Omental fat pad (tissue), 4 donors: ENCODE measurements around the gene OR2B6. TPM values are rescaled to one million over a fixed set of nuclear protein-coding genes. Genes with fewer than 3 reads are reported as not detected.
"Not testable (repeated sequence)": the region's sequence is repeated elsewhere in the genome, so short reads cannot be mapped to it uniquely, and the experiment has no call there.

Source experiments
- ATAC-seq: fragments of 150-250 bp; one replicate; pipeline ENCODE4 v1.9.1; 2016; ENCODE audit warnings: mild to moderate bottlenecking, moderate library complexity; ENCODE audit not compliant: low FRiP score
- DNase-seq: peaks from one replicate; pipeline ENCODE4 v3.0.0-alpha.2; 2019; ENCODE audit warnings: low spot score
- total RNA-seq, 4 donors: library from RNA; depleted of rRNA; stranded (reverse); fragments of >200 nt; gene quantifications; one replicate each; pipeline ENCODE4 v1.1.0, GENCODE V29; 2016
- TF ChIP-seq, protein P1 (sequence below), 3 donors: fragments of 450-650 bp; IDR thresholded peaks; one replicate each; pipeline ENCODE4 v1.5.1; 2016 to 2017; ENCODE audit warnings: antibody characterized with exemption in 3 of 3, mild to moderate bottlenecking in 3 of 3, moderate library complexity in 2 of 3

The OR2B6 gene
- total RNA-seq, 4 donors from 2014 or later = not detected

GRCh38 chr6:27940766-27941165 lies 16.3 kb upstream of the OR2B6 start:
- no peak for ATAC-seq
- TF ChIP-seq, protein P1, sequence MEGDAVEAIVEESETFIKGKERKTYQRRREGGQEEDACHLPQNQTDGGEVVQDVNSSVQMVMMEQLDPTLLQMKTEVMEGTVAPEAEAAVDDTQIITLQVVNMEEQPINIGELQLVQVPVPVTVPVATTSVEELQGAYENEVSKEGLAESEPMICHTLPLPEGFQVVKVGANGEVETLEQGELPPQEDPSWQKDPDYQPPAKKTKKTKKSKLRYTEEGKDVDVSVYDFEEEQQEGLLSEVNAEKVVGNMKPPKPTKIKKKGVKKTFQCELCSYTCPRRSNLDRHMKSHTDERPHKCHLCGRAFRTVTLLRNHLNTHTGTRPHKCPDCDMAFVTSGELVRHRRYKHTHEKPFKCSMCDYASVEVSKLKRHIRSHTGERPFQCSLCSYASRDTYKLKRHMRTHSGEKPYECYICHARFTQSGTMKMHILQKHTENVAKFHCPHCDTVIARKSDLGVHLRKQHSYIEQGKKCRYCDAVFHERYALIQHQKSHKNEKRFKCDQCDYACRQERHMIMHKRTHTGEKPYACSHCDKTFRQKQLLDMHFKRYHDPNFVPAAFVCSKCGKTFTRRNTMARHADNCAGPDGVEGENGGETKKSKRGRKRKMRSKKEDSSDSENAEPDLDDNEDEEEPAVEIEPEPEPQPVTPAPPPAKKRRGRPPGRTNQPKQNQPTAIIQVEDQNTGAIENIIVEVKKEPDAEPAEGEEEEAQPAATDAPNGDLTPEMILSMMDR (IDR thresholded peaks at IDR 0.05) = no peak
- DNase-seq = no peak

GRCh38 chr6:27943072-27943471 lies 14.0 kb upstream of the OR2B6 start:
- not testable (repeated sequence) for ATAC-seq, DNase-seq

DNA sequence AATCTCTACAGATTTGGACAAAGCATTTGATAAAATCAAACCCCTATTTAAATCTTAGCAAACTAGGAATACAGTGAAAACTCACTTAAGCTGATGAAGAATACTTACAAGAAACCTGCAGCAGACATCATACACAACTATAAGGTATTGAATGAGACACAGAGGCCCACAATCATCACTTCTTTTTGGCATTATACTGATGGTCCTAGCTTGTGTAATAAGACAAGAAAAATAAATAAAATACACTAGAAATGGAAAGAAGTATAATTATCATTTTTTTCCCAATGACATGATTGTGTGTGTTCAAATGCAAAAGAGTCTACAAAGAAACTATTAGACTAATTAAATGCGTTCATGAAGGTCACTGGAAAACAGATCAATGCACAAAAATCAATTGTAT lies 8.8 kb upstream of the OR2B6 start:
- TF ChIP-seq, protein P1 (IDR thresholded peaks at IDR 0.05) = no peak
- DNase-seq (no peak), ATAC-seq (no peak)

DNA sequence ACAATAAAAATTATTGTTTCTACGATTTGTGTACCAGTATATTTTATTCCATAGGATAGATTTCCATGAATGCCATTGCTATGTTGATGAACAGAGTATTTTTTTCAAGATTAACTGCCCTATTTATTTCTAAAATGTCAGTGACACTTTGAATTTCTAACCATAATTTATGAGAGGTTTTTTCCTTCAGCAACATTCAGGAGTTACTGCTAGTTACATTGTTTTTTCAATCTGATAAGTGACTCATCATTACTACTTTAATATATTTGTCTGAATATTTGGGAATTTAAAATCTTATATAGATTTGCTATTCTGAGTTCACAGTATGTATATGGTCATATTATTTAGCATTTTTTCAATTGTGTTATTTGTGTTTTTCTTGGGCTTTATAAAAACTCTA lies 6.0 kb upstream of the OR2B6 start:
- DNase-seq (no peak), ATAC-seq (no peak)
- TF ChIP-seq, protein P1 (IDR thresholded peaks at IDR 0.05) = no peak

GRCh38 chr6:27957516-27957915 lies 475 bp downstream of the OR2B6 start:
- no peak for ATAC-seq
- DNase-seq = no peak
- TF ChIP-seq, protein P1 (IDR thresholded peaks at IDR 0.05) = no peak

- DNase-seq = no peak
- ATAC-seq = no peak
- TF ChIP-seq, protein P1 (IDR thresholded peaks at IDR 0.05) = no peak
These were observed 5.5 kb downstream of the OR2B6 start for GRCh38 chr6:27962506-27962905.

GRCh38 chr6:27966044-27966443 lies 9.0 kb downstream of the OR2B6 start:
- ATAC-seq (no peak), DNase-seq (no peak)
- TF ChIP-seq, protein P1 (IDR thresholded peaks at IDR 0.05) = no peak
